ENCODE results near the gene MACROD2. TPM values are rescaled to one million over a fixed set of nuclear protein-coding genes. Genes with fewer than 3 reads are reported as not detected.

MACROD2 gene
- total RNA-seq, 1 experiment from 2014 or later = 3.7 TPM

- intact Hi-C loops (cut with micrococcal nuclease) = no loop called here
- Histone ChIP-seq H3K79me2 (ENCODE audit: insufficient read depth, low read length) (no peaks in the 10 kb centered on the region), H3K36me3 (ENCODE audit: control insufficient read depth in 1 of 2, insufficient read depth in 2 of 2, low read length in 2 of 2) (no peaks in the 10 kb centered on the region), H3K4me3 (replicated peaks in 1 of 2; ENCODE audit: low read depth in 1 of 2, low read length in 2 of 2) (no peak overlapping the region), H3K27ac (ENCODE audit: low read depth, low read length) (no peak overlapping the region), H3K27me3 (ENCODE audit: insufficient read depth, low read length) (no peaks in the 10 kb centered on the region), H3K4me1 (ENCODE audit: control insufficient read depth in 1 of 2, insufficient read depth in 2 of 2, low read length in 2 of 2) (no peaks in the 10 kb centered on the region), H2AFZ (ENCODE audit: low read depth, low read length, poor library complexity, severe bottlenecking) (no peak overlapping the region), H3K4me2 (ENCODE audit: low read length) (no peak overlapping the region), H3K9me3 (ENCODE audit: control insufficient read depth in 1 of 2, insufficient read depth in 1 of 2, low read depth in 1 of 2, low read length in 2 of 2) (peaks cover 4 to 13% of the 10 kb centered on the region in 2 experiments; a peak in 2 of 4 replicates), H3K9ac (ENCODE audit: low read length) (no peak overlapping the region), H3K9me2 (ENCODE audit: insufficient read depth) (no peaks in the 10 kb centered on the region), H4K20me1 (ENCODE audit: insufficient read depth) (no peaks in the 10 kb centered on the region)
- ChIA-PET RAD21 (ENCODE audit: low non-redundant PET in 1 of 2, low total read pairs in 2 of 2, uncharacterized antibody in 2 of 2, unreplicated experiment in 2 of 2) (no interaction called here), CTCF (no interaction called here), POLR2A (no interaction called here)
- ATAC-seq = no peak
- DNase-seq (ENCODE audit: low read depth, low spot score) = no peak
- no TSS peak for BruUV-seq (replicated peaks)
- TF ChIP-seq ZFX (IDR thresholded peaks at IDR 0.05) (no peak), SIN3A (IDR thresholded peaks at IDR 0.05; ENCODE audit: low read depth) (no peak), CEBPB (IDR thresholded peaks at IDR 0.05; ENCODE audit: low read depth) (no peak), EZH2phosphoT487 (IDR thresholded peaks at IDR 0.05; ENCODE audit: borderline replicate concordance) (no peak), RAD21 (IDR thresholded peaks at IDR 0.05; ENCODE audit: low read depth) (no peak), SP1 (IDR thresholded peaks at IDR 0.05; ENCODE audit: low read depth) (no peak), YY1 (IDR thresholded peaks at IDR 0.05; ENCODE audit: extremely low read depth, insufficient replicate concordance, low read depth, low read length) (no peak), CBX3 (IDR thresholded peaks at IDR 0.05; ENCODE audit: low read depth) (no peak), SRF (IDR thresholded peaks at IDR 0.05; ENCODE audit: low read depth) (no peak), JUND (IDR thresholded peaks at IDR 0.05) (no peak)
- TF ChIP-seq, protein P1, sequence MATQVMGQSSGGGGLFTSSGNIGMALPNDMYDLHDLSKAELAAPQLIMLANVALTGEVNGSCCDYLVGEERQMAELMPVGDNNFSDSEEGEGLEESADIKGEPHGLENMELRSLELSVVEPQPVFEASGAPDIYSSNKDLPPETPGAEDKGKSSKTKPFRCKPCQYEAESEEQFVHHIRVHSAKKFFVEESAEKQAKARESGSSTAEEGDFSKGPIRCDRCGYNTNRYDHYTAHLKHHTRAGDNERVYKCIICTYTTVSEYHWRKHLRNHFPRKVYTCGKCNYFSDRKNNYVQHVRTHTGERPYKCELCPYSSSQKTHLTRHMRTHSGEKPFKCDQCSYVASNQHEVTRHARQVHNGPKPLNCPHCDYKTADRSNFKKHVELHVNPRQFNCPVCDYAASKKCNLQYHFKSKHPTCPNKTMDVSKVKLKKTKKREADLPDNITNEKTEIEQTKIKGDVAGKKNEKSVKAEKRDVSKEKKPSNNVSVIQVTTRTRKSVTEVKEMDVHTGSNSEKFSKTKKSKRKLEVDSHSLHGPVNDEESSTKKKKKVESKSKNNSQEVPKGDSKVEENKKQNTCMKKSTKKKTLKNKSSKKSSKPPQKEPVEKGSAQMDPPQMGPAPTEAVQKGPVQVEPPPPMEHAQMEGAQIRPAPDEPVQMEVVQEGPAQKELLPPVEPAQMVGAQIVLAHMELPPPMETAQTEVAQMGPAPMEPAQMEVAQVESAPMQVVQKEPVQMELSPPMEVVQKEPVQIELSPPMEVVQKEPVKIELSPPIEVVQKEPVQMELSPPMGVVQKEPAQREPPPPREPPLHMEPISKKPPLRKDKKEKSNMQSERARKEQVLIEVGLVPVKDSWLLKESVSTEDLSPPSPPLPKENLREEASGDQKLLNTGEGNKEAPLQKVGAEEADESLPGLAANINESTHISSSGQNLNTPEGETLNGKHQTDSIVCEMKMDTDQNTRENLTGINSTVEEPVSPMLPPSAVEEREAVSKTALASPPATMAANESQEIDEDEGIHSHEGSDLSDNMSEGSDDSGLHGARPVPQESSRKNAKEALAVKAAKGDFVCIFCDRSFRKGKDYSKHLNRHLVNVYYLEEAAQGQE (IDR thresholded peaks at IDR 0.05; ENCODE audit: low read depth) = no peak
- TF ChIP-seq, protein P2, sequence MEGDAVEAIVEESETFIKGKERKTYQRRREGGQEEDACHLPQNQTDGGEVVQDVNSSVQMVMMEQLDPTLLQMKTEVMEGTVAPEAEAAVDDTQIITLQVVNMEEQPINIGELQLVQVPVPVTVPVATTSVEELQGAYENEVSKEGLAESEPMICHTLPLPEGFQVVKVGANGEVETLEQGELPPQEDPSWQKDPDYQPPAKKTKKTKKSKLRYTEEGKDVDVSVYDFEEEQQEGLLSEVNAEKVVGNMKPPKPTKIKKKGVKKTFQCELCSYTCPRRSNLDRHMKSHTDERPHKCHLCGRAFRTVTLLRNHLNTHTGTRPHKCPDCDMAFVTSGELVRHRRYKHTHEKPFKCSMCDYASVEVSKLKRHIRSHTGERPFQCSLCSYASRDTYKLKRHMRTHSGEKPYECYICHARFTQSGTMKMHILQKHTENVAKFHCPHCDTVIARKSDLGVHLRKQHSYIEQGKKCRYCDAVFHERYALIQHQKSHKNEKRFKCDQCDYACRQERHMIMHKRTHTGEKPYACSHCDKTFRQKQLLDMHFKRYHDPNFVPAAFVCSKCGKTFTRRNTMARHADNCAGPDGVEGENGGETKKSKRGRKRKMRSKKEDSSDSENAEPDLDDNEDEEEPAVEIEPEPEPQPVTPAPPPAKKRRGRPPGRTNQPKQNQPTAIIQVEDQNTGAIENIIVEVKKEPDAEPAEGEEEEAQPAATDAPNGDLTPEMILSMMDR (IDR thresholded peaks at IDR 0.05 in 2 of 3, conservative IDR thresholded peaks at IDR 0.05 in 1 of 3; ENCODE audit: borderline replicate concordance in 1 of 3, insufficient read depth in 1 of 3, low read depth in 2 of 3, low read length in 2 of 3) = no peak
These were observed 1927.9 kb downstream of the MACROD2 start for GRCh38 chr20:15923030-15923776.

Data from HCT116 (cell line).